Measurements from ENCODE around the gene CAMTA1. TPM values are rescaled to one million over a fixed set of nuclear protein-coding genes. Genes with fewer than 3 reads are reported as not detected.
A peak's percentile ranks its signal among the peaks of the same experiment; 100 is the strongest.

Gene CAMTA1
- total RNA-seq, 6 donors from 2014 or later, result 38.8 to 74.0 (median 46.1) TPM

- peaks cover 0 to 7% (median 5%) of the 10 kb centered on the region in 4 donors for H3K4me1 ChIP-seq
- no peaks in the 10 kb centered on the region for H3K9me3 ChIP-seq
- no peak for ATAC-seq (ENCODE audit: low FRiP score in 2 of 2)
- H3K27me3 ChIP-seq, result no peaks in the 10 kb centered on the region
- TF ChIP-seq EP300 (IDR thresholded peaks at IDR 0.05) (no peak), POLR2A (IDR thresholded peaks at IDR 0.05) (no peak), POLR2AphosphoS5 (IDR thresholded peaks at IDR 0.05) (no peak), CTCF (IDR thresholded peaks at IDR 0.05) (no peak)
- H3K4me3 ChIP-seq, result no peak overlapping the region
- DNase-seq, result no peak
- 87 to 96% methylated on average over 4 to 7 of the region's 7 CpGs for WGBS, 2 donors
- H3K27ac ChIP-seq, result no peak overlapping the region
- H3K36me3 ChIP-seq, result no peaks in the 10 kb centered on the region
Observed at GRCh38 chr1:7458946-7459345, 673.7 kb downstream of the CAMTA1 start.

- DNase-seq (peak in 1 of 2 donors; percentile 52), ATAC-seq (ENCODE audit: low FRiP score in 2 of 2) (no peak)
- no peaks in the 10 kb centered on the region for H3K27me3 ChIP-seq
- no peaks in the 10 kb centered on the region for H3K36me3 ChIP-seq
- H3K4me3 ChIP-seq, result no peak overlapping the region
- H3K9me3 ChIP-seq, result no peaks in the 10 kb centered on the region
- no peak overlapping the region for H3K27ac ChIP-seq
- no peak for TF ChIP-seq CTCF (IDR thresholded peaks at IDR 0.05)
- TF ChIP-seq POLR2AphosphoS5 (IDR thresholded peaks at IDR 0.05), result no peak
- TF ChIP-seq POLR2A (IDR thresholded peaks at IDR 0.05), result no peak
- TF ChIP-seq EP300 (IDR thresholded peaks at IDR 0.05), result no peak
- WGBS, 2 donors, result 77 to 90% methylated on average over 11 of the region's 11 CpGs
- H3K4me1 ChIP-seq, result no peaks in the 10 kb centered on the region
Observed at GRCh38 chr1:7459914-7460313, 674.7 kb downstream of the CAMTA1 start.

- ATAC-seq (ENCODE audit: low FRiP score in 2 of 2) (no peak), DNase-seq (no peak)
- WGBS, 2 donors, result 74 to 78% methylated on average over 6 of the region's 6 CpGs
- Histone ChIP-seq H3K27me3 (no peaks in the 10 kb centered on the region), H3K4me3 (no peak overlapping the region), H3K36me3 (no peaks in the 10 kb centered on the region), H3K9me3 (no peaks in the 10 kb centered on the region), H3K4me1 (no peaks in the 10 kb centered on the region), H3K27ac (no peak overlapping the region)
- TF ChIP-seq POLR2A (IDR thresholded peaks at IDR 0.05) (no peak), POLR2AphosphoS5 (IDR thresholded peaks at IDR 0.05) (no peak), CTCF (IDR thresholded peaks at IDR 0.05) (no peak), EP300 (IDR thresholded peaks at IDR 0.05) (no peak)
Observed at GRCh38 chr1:7460807-7461206, 675.6 kb downstream of the CAMTA1 start.

- TF ChIP-seq POLR2A (IDR thresholded peaks at IDR 0.05), result no peak
- TF ChIP-seq EP300 (IDR thresholded peaks at IDR 0.05), result no peak
- no peak for TF ChIP-seq CTCF (IDR thresholded peaks at IDR 0.05)
- no peak for TF ChIP-seq POLR2AphosphoS5 (IDR thresholded peaks at IDR 0.05)
- WGBS, 2 donors, result 72 to 80% methylated on average over 5 to 10 of the region's 10 CpGs
Observed at GRCh38 chr1:7462617-7463016, 677.4 kb downstream of the CAMTA1 start.

GRCh38 chr1:7463526-7463925 lies 678.3 kb downstream of the CAMTA1 start:
- no peak for DNase-seq
- 82 to 94% methylated on average over 7 of the region's 7 CpGs for WGBS, 2 donors
- Histone ChIP-seq H3K9me3 (no peaks in the 10 kb centered on the region), H3K4me1 (no peaks in the 10 kb centered on the region), H3K36me3 (no peaks in the 10 kb centered on the region), H3K27ac (no peak overlapping the region), H3K4me3 (no peak overlapping the region), H3K27me3 (no peaks in the 10 kb centered on the region)
- ATAC-seq (ENCODE audit: low FRiP score in 2 of 2), result no peak
- TF ChIP-seq EP300 (IDR thresholded peaks at IDR 0.05), result no peak
- no peak for TF ChIP-seq POLR2AphosphoS5 (IDR thresholded peaks at IDR 0.05)
- TF ChIP-seq POLR2A (IDR thresholded peaks at IDR 0.05), result no peak
- TF ChIP-seq CTCF (IDR thresholded peaks at IDR 0.05), result no peak

More at GRCh38 chr1:7462617-7463016, 677.4 kb downstream of the CAMTA1 start:
- no peak for ATAC-seq (ENCODE audit: low FRiP score in 2 of 2)
- Histone ChIP-seq H3K9me3 (no peaks in the 10 kb centered on the region), H3K27ac (no peak overlapping the region), H3K4me1 (no peaks in the 10 kb centered on the region), H3K36me3 (no peaks in the 10 kb centered on the region), H3K4me3 (no peak overlapping the region), H3K27me3 (no peaks in the 10 kb centered on the region)
- DNase-seq, result peak in 1 of 2 donors; percentile 37

Data from upper lobe of left lung (tissue), 6 donors.